Measurements from ENCODE around the gene PRKAR1B.

Gene PRKAR1B

GRCh38 chr7:759569-759968, 32.5 kb upstream of the PRKAR1B start:
- no peak for DNase-seq (ENCODE audit: low read depth)
- H3K4me3 ChIP-seq (ENCODE audit: low read length): no peak overlapping the region
- TF ChIP-seq, protein P1, sequence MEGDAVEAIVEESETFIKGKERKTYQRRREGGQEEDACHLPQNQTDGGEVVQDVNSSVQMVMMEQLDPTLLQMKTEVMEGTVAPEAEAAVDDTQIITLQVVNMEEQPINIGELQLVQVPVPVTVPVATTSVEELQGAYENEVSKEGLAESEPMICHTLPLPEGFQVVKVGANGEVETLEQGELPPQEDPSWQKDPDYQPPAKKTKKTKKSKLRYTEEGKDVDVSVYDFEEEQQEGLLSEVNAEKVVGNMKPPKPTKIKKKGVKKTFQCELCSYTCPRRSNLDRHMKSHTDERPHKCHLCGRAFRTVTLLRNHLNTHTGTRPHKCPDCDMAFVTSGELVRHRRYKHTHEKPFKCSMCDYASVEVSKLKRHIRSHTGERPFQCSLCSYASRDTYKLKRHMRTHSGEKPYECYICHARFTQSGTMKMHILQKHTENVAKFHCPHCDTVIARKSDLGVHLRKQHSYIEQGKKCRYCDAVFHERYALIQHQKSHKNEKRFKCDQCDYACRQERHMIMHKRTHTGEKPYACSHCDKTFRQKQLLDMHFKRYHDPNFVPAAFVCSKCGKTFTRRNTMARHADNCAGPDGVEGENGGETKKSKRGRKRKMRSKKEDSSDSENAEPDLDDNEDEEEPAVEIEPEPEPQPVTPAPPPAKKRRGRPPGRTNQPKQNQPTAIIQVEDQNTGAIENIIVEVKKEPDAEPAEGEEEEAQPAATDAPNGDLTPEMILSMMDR (conservative IDR thresholded peaks at IDR 0.05; ENCODE audit: low read length): no peak

GRCh38 chr7:757741-758163, 30.7 kb upstream of the PRKAR1B start:
- DNase-seq (ENCODE audit: low read depth): no peak
- no peak overlapping the region for H3K4me3 ChIP-seq (ENCODE audit: low read length)
- TF ChIP-seq, protein P1 (conservative IDR thresholded peaks at IDR 0.05; ENCODE audit: low read length): no peak

GRCh38 chr7:756928-757560, 30.0 kb upstream of the PRKAR1B start:
- DNase-seq (ENCODE audit: low read depth): no peak
- TF ChIP-seq, protein P1 (conservative IDR thresholded peaks at IDR 0.05; ENCODE audit: low read length): no peak
- no peak overlapping the region for H3K4me3 ChIP-seq (ENCODE audit: low read length)

DNA sequence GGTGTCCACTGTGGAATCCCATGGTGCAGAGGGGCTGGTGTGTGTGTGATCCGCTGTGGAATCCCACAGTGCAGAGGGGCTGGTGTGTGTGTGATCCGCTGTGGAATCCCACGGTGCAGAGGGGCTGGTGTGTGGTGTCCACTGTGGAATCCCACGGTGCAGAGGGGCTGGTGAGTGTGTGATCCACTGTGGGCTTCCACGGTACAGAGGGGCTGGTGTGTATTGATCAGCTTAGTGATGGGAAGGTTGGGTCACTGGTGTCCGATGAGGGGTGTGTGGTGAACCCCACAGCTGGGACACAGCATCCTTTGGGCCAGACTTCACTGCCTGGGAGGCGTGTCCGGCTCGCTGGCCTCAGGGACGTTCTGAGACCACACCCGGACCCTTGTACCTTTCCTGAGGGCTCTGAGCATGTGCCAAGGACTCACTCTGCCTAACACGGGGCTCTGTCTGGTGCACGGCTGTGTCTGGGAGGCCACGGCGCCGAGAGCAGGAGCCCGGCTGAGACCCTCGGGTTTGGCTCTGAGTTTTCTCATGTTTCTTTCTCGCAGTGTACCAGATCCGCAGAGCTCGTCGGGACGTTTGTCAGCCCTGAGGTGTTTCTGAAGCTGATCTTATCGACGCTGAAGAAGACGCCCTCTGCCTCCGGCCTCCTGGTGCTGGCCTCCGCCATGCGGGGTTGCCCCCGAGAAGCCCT, 29.3 kb upstream of the PRKAR1B start:
- TF ChIP-seq, protein P1 (conservative IDR thresholded peaks at IDR 0.05; ENCODE audit: low read length): no peak
- H3K4me3 ChIP-seq (ENCODE audit: low read length): no peak overlapping the region
- DNase-seq (ENCODE audit: low read depth): no peak

GRCh38 chr7:755413-755805, 28.3 kb upstream of the PRKAR1B start:
- no peak for DNase-seq (ENCODE audit: low read depth)
- H3K4me3 ChIP-seq (ENCODE audit: low read length): no peak overlapping the region
- TF ChIP-seq, protein P1 (conservative IDR thresholded peaks at IDR 0.05; ENCODE audit: low read length): no peak

DNA sequence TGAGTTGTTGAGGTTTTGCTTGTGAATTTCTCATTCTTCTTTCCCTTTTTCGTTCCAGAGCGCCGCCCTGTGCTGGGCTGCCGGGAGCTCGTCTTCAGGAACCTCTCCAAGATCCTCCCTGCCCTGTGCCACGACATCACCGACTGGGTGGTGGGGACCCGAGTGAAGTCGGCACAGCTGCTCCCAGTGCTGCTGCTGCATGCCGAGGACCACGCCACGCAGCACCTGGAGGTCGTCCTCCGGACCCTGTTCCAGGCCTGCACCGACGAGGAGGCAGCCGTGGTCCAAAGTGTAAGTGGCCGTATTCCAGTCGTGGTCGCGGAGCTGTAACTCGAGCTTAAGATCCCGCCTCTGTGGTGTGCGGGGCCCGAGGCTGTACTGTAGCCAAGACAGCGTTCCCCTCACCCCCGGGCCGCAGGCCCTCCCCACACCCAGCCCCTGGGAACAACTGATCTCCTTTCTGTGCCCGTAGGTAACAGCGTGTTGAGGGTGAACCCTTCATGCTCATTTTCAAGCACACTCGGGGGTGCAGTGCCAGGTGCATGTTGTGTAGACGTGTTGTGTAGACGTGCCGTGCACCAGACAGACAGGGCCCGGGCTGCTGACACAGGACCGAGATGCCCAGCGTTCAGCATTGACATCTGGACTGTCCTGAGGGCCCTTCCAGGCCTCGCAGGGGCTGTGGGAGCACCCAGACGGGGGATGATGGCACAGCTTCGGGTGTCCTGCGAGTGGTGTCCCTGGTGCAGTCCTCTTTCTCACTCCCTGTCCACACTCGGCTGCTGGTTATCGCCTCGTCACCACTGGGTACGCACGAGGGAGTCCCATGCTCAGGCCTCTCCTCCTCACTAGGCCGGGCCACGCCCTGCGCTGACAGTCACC, 27.7 kb upstream of the PRKAR1B start:
- H3K4me3 ChIP-seq (ENCODE audit: low read length): no peak overlapping the region
- DNase-seq (ENCODE audit: low read depth): no peak
- TF ChIP-seq, protein P1 (conservative IDR thresholded peaks at IDR 0.05; ENCODE audit: low read length): no peak

All from AG10803 (cell line).